ENCODE data around the gene TFDP1. TPM values are rescaled to one million over a fixed set of nuclear protein-coding genes. Genes with fewer than 3 reads are reported as not detected.

Gene TFDP1
- total and polyA plus RNA-seq, 12 donors: 16.4 to 51.4 (median 37.5) TPM

- H3K36me3 ChIP-seq: peaks cover 0 to 93% (median 34%) of the 10 kb centered on the region in 9 donors
- DNase-seq: no peak
Observed at GRCh38 chr13:113634279-113635047, 49.9 kb downstream of the TFDP1 start.

GRCh38 chr13:113635048-113635420, 50.5 kb downstream of the TFDP1 start:
- DNase-seq (no peak), ATAC-seq (no peak)
- no peak for TF ChIP-seq CTCF (IDR thresholded peaks at IDR 0.05)
- 94 to 98% methylated on average over 7 of the region's 7 CpGs for WGBS, 2 donors
- intact Hi-C loops (cut with DNase I): no loop called here
- Histone ChIP-seq H3K27ac (no peak overlapping the region), H3K36me3 (peaks cover 0 to 97% (median 34%) of the 10 kb centered on the region in 9 donors), H3K9me3 (no peaks in the 10 kb centered on the region), H3K4me1 (peaks cover 0 to 5% (median 0%) of the 10 kb centered on the region in 9 donors), H3K4me3 (no peak overlapping the region), H3K27me3 (no peaks in the 10 kb centered on the region)

More at GRCh38 chr13:113634279-113635047, 49.9 kb downstream of the TFDP1 start:
- Histone ChIP-seq H3K27me3 (no peaks in the 10 kb centered on the region), H3K9me3 (no peaks in the 10 kb centered on the region), H3K4me1 (peaks cover 0 to 2% (median 0%) of the 10 kb centered on the region in 9 donors), H3K4me3 (no peak overlapping the region), H3K27ac (no peak overlapping the region)
- 96 to 97% methylated on average over 16 of the region's 16 CpGs for WGBS, 2 donors
- TF ChIP-seq CTCF (IDR thresholded peaks at IDR 0.05): no peak
- ATAC-seq: no peak
- intact Hi-C loops (cut with DNase I): no loop called here

- Histone ChIP-seq H3K9me3 (no peaks in the 10 kb centered on the region), H3K27ac (no peak overlapping the region), H3K4me1 (peaks cover 0 to 5% (median 0%) of the 10 kb centered on the region in 9 donors), H3K27me3 (no peaks in the 10 kb centered on the region), H3K36me3 (peaks cover 0 to 100% (median 34%) of the 10 kb centered on the region in 9 donors), H3K4me3 (no peak overlapping the region)
- no peak for TF ChIP-seq CTCF (IDR thresholded peaks at IDR 0.05)
- DNase-seq (no peak), ATAC-seq (no peak)
- intact Hi-C loops (cut with DNase I): no loop called here
- 97 to 98% methylated on average over 25 of the region's 25 CpGs for WGBS, 2 donors
Observed at GRCh38 chr13:113635709-113636108, 51.2 kb downstream of the TFDP1 start.

GRCh38 chr13:113636266-113636963, 51.9 kb downstream of the TFDP1 start:
- no peak for DNase-seq
- Histone ChIP-seq H3K9me3 (no peaks in the 10 kb centered on the region), H3K36me3 (peaks cover 0 to 99% (median 34%) of the 10 kb centered on the region in 9 donors), H3K27ac (no peak overlapping the region), H3K4me3 (no peak overlapping the region), H3K27me3 (no peaks in the 10 kb centered on the region), H3K4me1 (peaks cover 0 to 5% (median 0%) of the 10 kb centered on the region in 9 donors)
- TF ChIP-seq CTCF (IDR thresholded peaks at IDR 0.05): no peak
- 95 to 97% methylated on average over 24 of the region's 24 CpGs for WGBS, 2 donors
- intact Hi-C loops (cut with DNase I): no loop called here
- no peak for ATAC-seq

All from heart right ventricle (tissue), 16 donors.